ENCODE results near the gene CLTC.
"Not testable (repeated sequence)": the region's sequence is repeated elsewhere in the genome, so short reads cannot be mapped to it uniquely, and the experiment has no call there.

The CLTC gene

GRCh38 chr17:59633658-59634359 lies 14.1 kb downstream of the CLTC start:
- DNase-seq (ENCODE audit: extremely low read depth in 1 of 2, low read depth in 1 of 2), result no peak

GRCh38 chr17:59634632-59635541 lies 15.2 kb downstream of the CLTC start:
- DNase-seq (ENCODE audit: extremely low read depth in 1 of 2, low read depth in 1 of 2), result no peak

GRCh38 chr17:59637611-59638310 lies 18.1 kb downstream of the CLTC start:
- no peak for DNase-seq (ENCODE audit: extremely low read depth in 1 of 2, low read depth in 1 of 2)

- no peak for DNase-seq (ENCODE audit: extremely low read depth in 1 of 2, low read depth in 1 of 2)
Observed at GRCh38 chr17:59638553-59638952, 18.9 kb downstream of the CLTC start.

- DNase-seq (ENCODE audit: extremely low read depth in 1 of 2, low read depth in 1 of 2), result no peak
Observed at GRCh38 chr17:59641799-59642484, 22.2 kb downstream of the CLTC start.

GRCh38 chr17:59642565-59642964 lies 22.9 kb downstream of the CLTC start:
- no peak for DNase-seq (ENCODE audit: extremely low read depth in 1 of 2, low read depth in 1 of 2)

- no peak for DNase-seq (ENCODE audit: extremely low read depth in 1 of 2, low read depth in 1 of 2)
Observed at GRCh38 chr17:59643159-59644140, 23.8 kb downstream of the CLTC start.

GRCh38 chr17:59647288-59647687 lies 27.6 kb downstream of the CLTC start:
- no peak for DNase-seq (ENCODE audit: extremely low read depth in 1 of 2, low read depth in 1 of 2)

GRCh38 chr17:59649886-59650285 lies 30.2 kb downstream of the CLTC start:
- DNase-seq (ENCODE audit: extremely low read depth in 1 of 2, low read depth in 1 of 2), result no peak

GRCh38 chr17:59650642-59651041 lies 30.9 kb downstream of the CLTC start:
- DNase-seq (ENCODE audit: extremely low read depth in 1 of 2, low read depth in 1 of 2), result no peak

GRCh38 chr17:59651346-59651745 lies 31.7 kb downstream of the CLTC start:
- DNase-seq (ENCODE audit: extremely low read depth in 1 of 2, low read depth in 1 of 2), result no peak

- DNase-seq (ENCODE audit: extremely low read depth in 1 of 2, low read depth in 1 of 2), result no peak
Observed at GRCh38 chr17:59652119-59652518, 32.4 kb downstream of the CLTC start.

- not testable (repeated sequence) for DNase-seq (ENCODE audit: extremely low read depth in 1 of 2, low read depth in 1 of 2)
Observed at GRCh38 chr17:59656624-59657023, 36.9 kb downstream of the CLTC start.

- DNase-seq (ENCODE audit: extremely low read depth in 1 of 2, low read depth in 1 of 2), result no peak
Observed at GRCh38 chr17:59666235-59666634, 46.5 kb downstream of the CLTC start.

- no peak for DNase-seq (ENCODE audit: extremely low read depth in 1 of 2, low read depth in 1 of 2)
Observed at GRCh38 chr17:59668816-59669215, 49.1 kb downstream of the CLTC start.

GRCh38 chr17:59669411-59669810 lies 49.7 kb downstream of the CLTC start:
- DNase-seq (ENCODE audit: extremely low read depth in 1 of 2, low read depth in 1 of 2), result no peak

- DNase-seq (ENCODE audit: extremely low read depth in 1 of 2, low read depth in 1 of 2), result no peak
Observed at GRCh38 chr17:59669944-59670343, 50.2 kb downstream of the CLTC start.

GRCh38 chr17:59671386-59671785 lies 51.7 kb downstream of the CLTC start:
- no peak for DNase-seq (ENCODE audit: extremely low read depth in 1 of 2, low read depth in 1 of 2)

GRCh38 chr17:59675231-59675630 lies 55.5 kb downstream of the CLTC start:
- DNase-seq (ENCODE audit: extremely low read depth in 1 of 2, low read depth in 1 of 2), result no peak

GRCh38 chr17:59676716-59677115 lies 57.0 kb downstream of the CLTC start:
- no peak for DNase-seq (ENCODE audit: extremely low read depth in 1 of 2, low read depth in 1 of 2)

Measured in stimulated activated CD8-positive, alpha-beta memory T cell treated with anti-CD3 and anti-CD28 coated beads, Interleukin-7, amount 100 ng/mL, for 48 hours (primary cell).